Progenitor cell of endocrine pancreas (in vitro differentiated cells): Measurements from ENCODE around the gene RAB3A. TPM values are rescaled to one million over a fixed set of nuclear protein-coding genes. Genes with fewer than 3 reads are reported as not detected.
"Not testable (repeated sequence)": the region's sequence is repeated elsewhere in the genome, so short reads cannot be mapped to it uniquely, and the experiment has no call there.

Source experiments
- DNase-seq: peaks from one replicate; pipeline ENCODE4 v3.0.0; 2021; ENCODE audit warnings: low spot score; ENCODE audit not compliant: unreplicated experiment
- H3K27ac Mint-ChIP-seq: 2 replicates; pipeline ENCODE4 v1.8.0; 2021; ENCODE audit warnings: mild to moderate bottlenecking, moderate library complexity, mixed read lengths
- H3K27me3 Mint-ChIP-seq: 2 replicates; pipeline ENCODE4 v1.8.0; 2021; ENCODE audit warnings: mixed read lengths
- H3K36me3 Mint-ChIP-seq: 2 replicates; pipeline ENCODE4 v1.8.0; 2022; ENCODE audit warnings: mixed read lengths; ENCODE audit not compliant: insufficient read depth
- H3K4me1 Mint-ChIP-seq: 2 replicates; pipeline ENCODE4 v1.8.0; 2021; ENCODE audit warnings: low read depth, mixed read lengths
- H3K4me3 Mint-ChIP-seq: 2 replicates; pipeline ENCODE4 v1.8.0; 2021; ENCODE audit warnings: low read depth, mild to moderate bottlenecking, moderate library complexity, mixed read lengths
- H3K9me3 Mint-ChIP-seq: 2 replicates; pipeline ENCODE4 v1.8.0; 2021; ENCODE audit warnings: low read depth, mixed read lengths
- total RNA-seq: library from RNA; stranded (reverse); gene quantifications from 2 replicates; pipeline ENCODE4 v1.2.1, GENCODE V29; 2021
- TF ChIP-seq, protein P1 (sequence below): fragments of 200-600 bp; sonication (generic); IDR thresholded peaks from one replicate; pipeline ENCODE4 v1.5.0; 2021; ENCODE audit warnings: antibody characterized with exemption, mild to moderate bottlenecking; ENCODE audit not compliant: unreplicated experiment

The RAB3A gene
- total RNA-seq, 1 donor from 2014 or later, result 3.3 TPM

DNA sequence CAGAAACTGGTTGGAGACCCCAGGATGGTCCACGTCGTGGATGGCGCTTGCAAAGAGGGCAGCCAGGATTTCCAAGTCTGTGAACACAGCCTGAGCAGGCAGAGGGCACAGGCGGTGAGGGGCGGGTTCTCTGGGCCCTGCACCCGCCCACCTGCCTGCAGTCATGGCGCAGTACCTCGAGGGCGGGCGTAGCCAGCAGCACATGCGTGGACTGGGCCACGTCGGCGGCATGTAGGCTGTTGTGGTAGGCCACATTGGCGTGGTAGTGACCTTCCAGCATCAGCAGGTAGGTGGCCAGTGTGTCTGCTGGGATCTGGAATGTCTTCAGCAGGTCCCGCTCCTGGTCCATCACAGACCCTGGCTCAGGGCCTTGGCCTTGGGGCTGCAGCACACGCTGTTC is 14.3 kb upstream of the RAB3A start:
- Mint-ChIP-seq H3K9me3 (no peaks in the 10 kb centered on the region), H3K27ac (no peak overlapping the region), H3K36me3 (no peaks in the 10 kb centered on the region), H3K4me1 (no peaks in the 10 kb centered on the region), H3K4me3 (no peak overlapping the region), H3K27me3 (peaks cover 34% of the 10 kb centered on the region)
- TF ChIP-seq, protein P1, sequence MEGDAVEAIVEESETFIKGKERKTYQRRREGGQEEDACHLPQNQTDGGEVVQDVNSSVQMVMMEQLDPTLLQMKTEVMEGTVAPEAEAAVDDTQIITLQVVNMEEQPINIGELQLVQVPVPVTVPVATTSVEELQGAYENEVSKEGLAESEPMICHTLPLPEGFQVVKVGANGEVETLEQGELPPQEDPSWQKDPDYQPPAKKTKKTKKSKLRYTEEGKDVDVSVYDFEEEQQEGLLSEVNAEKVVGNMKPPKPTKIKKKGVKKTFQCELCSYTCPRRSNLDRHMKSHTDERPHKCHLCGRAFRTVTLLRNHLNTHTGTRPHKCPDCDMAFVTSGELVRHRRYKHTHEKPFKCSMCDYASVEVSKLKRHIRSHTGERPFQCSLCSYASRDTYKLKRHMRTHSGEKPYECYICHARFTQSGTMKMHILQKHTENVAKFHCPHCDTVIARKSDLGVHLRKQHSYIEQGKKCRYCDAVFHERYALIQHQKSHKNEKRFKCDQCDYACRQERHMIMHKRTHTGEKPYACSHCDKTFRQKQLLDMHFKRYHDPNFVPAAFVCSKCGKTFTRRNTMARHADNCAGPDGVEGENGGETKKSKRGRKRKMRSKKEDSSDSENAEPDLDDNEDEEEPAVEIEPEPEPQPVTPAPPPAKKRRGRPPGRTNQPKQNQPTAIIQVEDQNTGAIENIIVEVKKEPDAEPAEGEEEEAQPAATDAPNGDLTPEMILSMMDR, result no peak
- no peak for DNase-seq

GRCh38 chr19:18216789-18217188 is 12.9 kb upstream of the RAB3A start:
- Mint-ChIP-seq H3K4me1 (no peaks in the 10 kb centered on the region), H3K27me3 (peaks cover 31% of the 10 kb centered on the region), H3K27ac (no peak overlapping the region), H3K36me3 (no peaks in the 10 kb centered on the region), H3K9me3 (no peaks in the 10 kb centered on the region), H3K4me3 (no peak overlapping the region)
- no peak for DNase-seq
- TF ChIP-seq, protein P1, result no peak

GRCh38 chr19:18214779-18215433 is 11.1 kb upstream of the RAB3A start:
- H3K27ac Mint-ChIP-seq, result peak overlapping the region; percentile 21
- no peaks in the 10 kb centered on the region for H3K9me3 Mint-ChIP-seq
- no peaks in the 10 kb centered on the region for H3K36me3 Mint-ChIP-seq
- DNase-seq, result no peak
- TF ChIP-seq, protein P1, result no peak
- H3K27me3 Mint-ChIP-seq, result peaks cover 30% of the 10 kb centered on the region
- H3K4me1 Mint-ChIP-seq, result no peaks in the 10 kb centered on the region
- H3K4me3 Mint-ChIP-seq, result no peak overlapping the region

DNA sequence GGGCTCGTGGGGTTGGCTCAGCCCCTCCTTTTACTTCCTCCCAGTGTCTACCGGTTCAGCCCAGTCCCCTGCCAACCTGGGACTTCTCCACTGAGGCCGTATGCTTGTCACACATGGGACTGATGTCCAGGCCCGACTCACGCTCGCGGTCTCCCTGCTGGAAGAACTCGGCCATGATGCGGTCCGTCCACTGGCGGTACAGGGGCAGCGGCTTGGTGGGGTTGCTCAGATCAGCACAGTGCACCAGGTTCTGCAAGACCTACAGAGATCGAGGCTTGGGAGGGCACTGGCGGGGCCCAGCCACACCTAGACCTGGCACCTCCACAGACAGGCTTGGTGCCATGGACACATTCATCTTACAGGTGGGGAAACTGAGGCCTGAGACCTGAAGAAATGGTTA is 7.8 kb upstream of the RAB3A start:
- DNase-seq, result no peak
- H3K9me3 Mint-ChIP-seq, result no peaks in the 10 kb centered on the region
- H3K36me3 Mint-ChIP-seq, result no peaks in the 10 kb centered on the region
- no peaks in the 10 kb centered on the region for H3K4me1 Mint-ChIP-seq
- no peak overlapping the region for H3K27ac Mint-ChIP-seq
- TF ChIP-seq, protein P1, result no peak
- H3K4me3 Mint-ChIP-seq, result no peak overlapping the region
- peaks cover 27% of the 10 kb centered on the region for H3K27me3 Mint-ChIP-seq

DNA sequence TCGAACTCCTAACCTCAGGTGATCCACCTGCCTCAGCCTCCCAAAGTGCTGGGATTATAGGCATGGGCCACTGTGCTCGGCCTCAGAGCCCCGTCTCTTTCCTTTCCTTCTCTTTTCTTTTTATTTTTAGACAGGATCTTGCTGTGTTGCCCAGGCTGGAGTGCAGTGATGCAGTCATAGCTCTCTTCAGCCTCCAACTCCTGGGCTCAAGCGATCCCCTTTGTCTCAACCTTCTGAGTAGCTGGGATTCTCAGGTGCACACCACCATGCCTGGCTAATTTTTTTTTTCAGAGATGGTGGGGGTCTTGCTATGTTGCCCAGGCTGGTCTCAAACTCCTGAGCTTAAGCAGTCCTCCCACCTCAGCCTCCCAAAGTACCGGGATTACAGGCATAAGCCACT is 6.1 kb upstream of the RAB3A start:
- H3K36me3 Mint-ChIP-seq, H3K27ac Mint-ChIP-seq, H3K4me1 Mint-ChIP-seq, DNase-seq, H3K9me3 Mint-ChIP-seq, H3K4me3 Mint-ChIP-seq: not testable (repeated sequence)
- peaks cover 23% of the 10 kb centered on the region for H3K27me3 Mint-ChIP-seq

DNA sequence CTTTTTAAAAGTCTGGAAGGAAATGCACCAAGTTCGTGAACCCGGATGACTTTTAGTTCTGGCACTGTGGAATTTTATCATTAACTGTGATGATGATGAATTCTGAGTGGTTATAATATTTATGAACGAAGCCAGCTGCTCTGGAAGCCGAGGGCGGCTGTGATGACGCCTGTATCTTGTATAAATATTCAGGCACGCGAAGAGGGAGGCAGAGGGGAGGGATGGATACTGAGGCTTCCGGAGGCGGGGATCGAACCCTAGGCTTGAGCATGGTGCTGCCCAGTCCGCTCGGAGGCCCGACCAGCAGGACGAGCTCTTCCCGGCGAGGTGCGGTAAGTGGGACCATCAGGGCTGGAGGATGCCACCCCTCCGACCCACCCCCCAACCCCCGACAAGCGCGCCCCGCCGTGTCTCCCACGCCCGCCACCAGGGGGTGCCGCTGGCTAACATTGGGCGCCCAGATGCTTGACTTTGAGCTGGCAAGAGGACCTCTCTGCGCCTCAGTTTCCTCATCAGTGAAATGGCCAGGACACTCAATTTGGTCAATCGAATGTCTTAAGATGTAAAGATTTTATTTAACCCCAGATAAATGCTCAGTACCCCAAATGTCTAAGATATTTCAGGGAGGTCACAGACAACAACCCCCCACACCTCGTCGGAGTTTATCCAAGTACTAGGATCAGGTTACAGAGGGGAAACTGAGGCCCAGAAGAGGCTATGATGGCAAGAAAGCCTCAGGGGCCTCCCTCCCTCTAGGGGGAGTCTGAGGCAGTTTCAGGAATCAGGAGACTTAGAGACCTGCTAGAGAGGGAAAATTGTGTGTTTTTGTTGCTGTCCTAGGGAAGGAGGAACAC is 4.5 kb upstream of the RAB3A start:
- no peaks in the 10 kb centered on the region for H3K36me3 Mint-ChIP-seq
- no peak overlapping the region for H3K4me3 Mint-ChIP-seq
- no peak for DNase-seq
- H3K4me1 Mint-ChIP-seq, result no peaks in the 10 kb centered on the region
- no peak overlapping the region for H3K27ac Mint-ChIP-seq
- H3K27me3 Mint-ChIP-seq, result peaks cover 20% of the 10 kb centered on the region
- TF ChIP-seq, protein P1, result peak; percentile 53
- no peaks in the 10 kb centered on the region for H3K9me3 Mint-ChIP-seq
